Activated naive CD8-positive, alpha-beta T cell treated with anti-CD3 and anti-CD28 coated beads, Interleukin-2, amount 50 U/mL, for 24 hours (primary cell): ENCODE data around the gene RELN.

Experiments
- ATAC-seq: fragments of 150-1000 bp; cut with Tn5 transposase; one replicate; pipeline ENCODE4 v1.10.0; 2021
- DNase-seq: peaks from one replicate; pipeline ENCODE4 v3.0.0; 2021
- H3K27ac Mint-ChIP-seq: one replicate; pipeline ENCODE4 v1.8.0; 2021; ENCODE audit warnings: mild to moderate bottlenecking, mixed read lengths
- H3K27me3 Mint-ChIP-seq: one replicate; pipeline ENCODE4 v1.8.0; 2021; ENCODE audit warnings: mixed read lengths
- H3K36me3 Mint-ChIP-seq: one replicate; pipeline ENCODE4 v1.8.0; 2021; ENCODE audit warnings: low read depth, mixed read lengths
- H3K4me1 Mint-ChIP-seq: one replicate; pipeline ENCODE4 v1.8.0; 2021; ENCODE audit warnings: mixed read lengths
- H3K4me3 Mint-ChIP-seq: one replicate; pipeline ENCODE4 v1.8.0; 2021; ENCODE audit warnings: mild to moderate bottlenecking, moderate library complexity, mixed read lengths
- H3K9me3 Mint-ChIP-seq: one replicate; pipeline ENCODE4 v1.8.0; 2021; ENCODE audit warnings: mixed read lengths

Gene RELN

DNA sequence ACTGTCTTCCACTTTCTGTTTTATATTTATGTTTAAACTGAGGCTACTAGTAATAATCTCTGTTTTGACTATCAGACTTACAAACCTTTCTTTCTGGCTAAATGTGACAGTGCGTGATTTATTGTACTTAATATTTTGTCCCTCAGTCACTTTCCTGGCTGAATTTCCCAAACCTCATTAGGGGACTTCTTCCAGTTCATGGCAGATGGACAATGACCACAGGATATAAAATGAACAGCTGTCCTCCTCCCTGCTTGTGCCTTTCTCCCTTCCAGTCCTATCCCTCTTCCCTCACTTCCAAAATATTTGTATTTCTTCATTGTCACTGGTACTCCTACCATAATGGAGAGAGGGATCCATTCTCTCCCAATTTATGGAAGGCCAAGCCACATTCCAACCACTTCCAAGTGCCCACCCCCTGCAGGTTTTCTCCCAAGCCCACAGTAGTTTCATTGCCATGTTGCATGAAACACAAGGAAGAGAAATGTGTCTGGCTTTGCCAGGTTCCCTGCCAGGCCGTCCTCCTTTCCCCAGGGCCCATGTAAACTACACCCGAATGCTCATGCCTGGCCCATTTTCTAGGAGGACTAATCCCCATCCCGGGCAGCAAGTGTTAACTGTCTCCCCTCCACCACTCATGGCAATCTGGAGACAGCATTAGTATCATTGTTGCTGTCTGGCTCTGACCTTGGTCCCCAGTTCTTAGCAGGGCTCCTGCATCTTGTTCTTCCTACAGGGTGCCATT lies 273.9 kb downstream of the RELN start:
- no peaks in the 10 kb centered on the region for H3K9me3 Mint-ChIP-seq
- no peaks in the 10 kb centered on the region for H3K4me1 Mint-ChIP-seq
- H3K4me3 Mint-ChIP-seq: no peak overlapping the region
- no peak for ATAC-seq
- H3K27me3 Mint-ChIP-seq: no peaks in the 10 kb centered on the region
- H3K27ac Mint-ChIP-seq: no peak overlapping the region
- H3K36me3 Mint-ChIP-seq: no peaks in the 10 kb centered on the region
- no peak for DNase-seq

DNA sequence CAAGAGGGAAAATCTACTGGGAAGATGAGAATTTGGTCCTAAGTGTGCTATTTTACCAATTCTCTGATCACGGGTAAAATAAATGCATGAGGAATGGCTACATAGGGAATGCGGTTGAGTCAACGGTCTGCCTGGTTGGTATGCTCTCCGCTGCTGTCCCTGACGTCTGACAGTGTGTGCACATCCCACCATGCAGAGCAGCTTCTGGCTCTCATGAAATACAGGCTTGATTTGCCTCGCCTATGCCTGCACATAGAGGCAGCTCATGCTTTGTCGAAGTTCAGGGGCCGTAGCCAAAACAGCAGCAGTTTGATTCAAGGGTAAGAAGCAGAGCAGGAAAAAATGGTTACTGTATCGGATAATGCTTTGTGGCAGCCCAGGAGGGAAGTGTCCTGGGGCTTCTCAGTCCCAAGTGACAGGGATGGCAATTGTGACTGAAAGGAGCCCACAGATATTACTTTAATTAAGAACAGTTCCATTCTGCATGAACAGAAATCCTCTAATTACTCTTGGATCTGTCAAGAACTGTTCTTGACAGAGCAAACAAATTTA lies 275.0 kb downstream of the RELN start:
- ATAC-seq: no peak
- DNase-seq: no peak
- H3K4me3 Mint-ChIP-seq: no peak overlapping the region
- H3K9me3 Mint-ChIP-seq: no peaks in the 10 kb centered on the region
- no peaks in the 10 kb centered on the region for H3K27me3 Mint-ChIP-seq
- H3K4me1 Mint-ChIP-seq: no peaks in the 10 kb centered on the region
- H3K27ac Mint-ChIP-seq: no peak overlapping the region
- H3K36me3 Mint-ChIP-seq: no peaks in the 10 kb centered on the region

DNA sequence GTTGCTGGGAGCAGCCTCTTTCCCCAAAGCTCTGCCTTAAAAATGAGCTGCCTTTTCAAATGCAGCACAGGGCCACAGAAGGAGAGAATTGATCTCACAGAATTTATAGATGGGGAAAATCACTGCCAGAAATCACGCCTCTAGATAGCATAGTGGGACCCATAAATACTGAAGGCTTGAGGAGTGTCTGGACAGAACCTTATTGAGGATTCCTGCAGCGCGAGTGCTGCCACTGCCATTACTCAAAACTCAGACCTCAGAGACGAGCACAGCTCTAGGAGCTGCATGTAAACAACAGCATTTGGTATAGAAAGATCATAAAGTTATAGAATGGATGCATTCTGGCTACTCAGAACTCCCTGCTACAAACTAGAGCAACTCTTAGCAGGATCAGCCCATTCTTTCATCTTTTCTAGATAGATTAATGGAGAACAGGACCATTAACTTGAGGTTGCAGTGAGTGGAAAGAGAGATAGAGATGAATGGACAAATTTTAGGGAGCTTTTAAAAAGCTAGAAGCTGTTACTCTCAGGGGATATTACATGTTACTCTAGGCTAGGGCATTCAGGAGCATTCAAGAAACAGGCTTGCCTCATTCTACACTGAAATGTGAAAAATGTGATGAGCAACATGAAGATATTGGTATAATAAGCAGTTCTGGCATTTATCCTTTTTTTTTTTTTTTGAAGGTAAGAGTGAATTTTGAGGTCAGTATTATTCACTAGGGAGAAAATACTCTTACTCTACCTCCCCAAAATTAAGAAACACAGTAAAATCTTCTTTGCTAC lies 276.3 kb downstream of the RELN start:
- no peaks in the 10 kb centered on the region for H3K9me3 Mint-ChIP-seq
- DNase-seq (no peak), ATAC-seq (no peak)
- no peaks in the 10 kb centered on the region for H3K4me1 Mint-ChIP-seq
- H3K27me3 Mint-ChIP-seq: no peaks in the 10 kb centered on the region
- no peak overlapping the region for H3K4me3 Mint-ChIP-seq
- no peaks in the 10 kb centered on the region for H3K36me3 Mint-ChIP-seq
- no peak overlapping the region for H3K27ac Mint-ChIP-seq

DNA sequence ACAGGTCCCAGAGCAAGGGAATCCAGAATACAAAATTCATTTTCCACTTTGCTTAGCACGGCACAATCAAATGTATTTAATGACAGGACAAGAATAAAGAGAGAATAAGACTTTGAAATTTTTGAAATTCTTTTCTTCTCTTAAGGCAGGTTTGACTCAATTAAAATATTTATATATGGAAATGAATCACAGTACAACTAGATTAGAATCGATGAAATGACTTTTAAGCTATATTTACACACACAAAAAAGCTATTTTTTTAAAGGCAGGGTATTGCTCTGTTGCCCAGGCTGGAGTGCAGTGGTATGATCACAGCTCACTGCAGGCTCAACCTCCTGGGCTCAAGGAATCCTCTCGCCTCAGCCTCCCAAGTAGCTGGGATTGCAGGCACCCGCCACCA lies 278.0 kb downstream of the RELN start:
- Mint-ChIP-seq H3K9me3 (no peaks in the 10 kb centered on the region), H3K4me3 (no peak overlapping the region), H3K36me3 (no peaks in the 10 kb centered on the region), H3K4me1 (no peaks in the 10 kb centered on the region), H3K27me3 (no peaks in the 10 kb centered on the region), H3K27ac (no peak overlapping the region)
- DNase-seq: no peak
- no peak for ATAC-seq

DNA sequence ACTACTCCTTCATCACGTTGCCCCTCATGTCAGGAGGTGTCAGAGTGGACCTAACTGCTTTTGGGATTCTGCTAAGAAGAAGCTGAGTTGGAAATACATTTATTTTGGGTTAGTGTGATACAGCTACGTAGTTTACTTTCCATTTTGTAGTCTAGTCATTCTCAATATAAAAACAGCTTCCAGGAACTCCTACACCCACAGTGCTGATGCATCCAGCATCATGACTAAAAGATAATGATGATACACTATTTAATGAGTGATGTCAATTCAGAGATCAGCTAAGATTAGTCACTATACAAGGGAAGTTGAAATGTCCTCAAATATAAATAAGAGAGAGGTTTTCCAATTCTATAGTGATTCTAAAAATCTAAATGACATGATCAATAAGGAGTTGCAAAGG lies 279.2 kb downstream of the RELN start:
- DNase-seq (no peak), ATAC-seq (no peak)
- Mint-ChIP-seq H3K27me3 (no peaks in the 10 kb centered on the region), H3K27ac (no peak overlapping the region), H3K4me3 (no peak overlapping the region), H3K4me1 (no peaks in the 10 kb centered on the region), H3K9me3 (no peaks in the 10 kb centered on the region), H3K36me3 (no peaks in the 10 kb centered on the region)

- no peaks in the 10 kb centered on the region for H3K36me3 Mint-ChIP-seq
- no peak overlapping the region for H3K4me3 Mint-ChIP-seq
- ATAC-seq (no peak), DNase-seq (no peak)
- H3K27ac Mint-ChIP-seq: no peak overlapping the region
- H3K27me3 Mint-ChIP-seq: peaks cover 6% of the 10 kb centered on the region
- no peaks in the 10 kb centered on the region for H3K9me3 Mint-ChIP-seq
- H3K4me1 Mint-ChIP-seq: no peaks in the 10 kb centered on the region
These were observed 282.7 kb downstream of the RELN start for GRCh38 chr7:103706805-103707204.

- DNase-seq (no peak), ATAC-seq (no peak)
- no peaks in the 10 kb centered on the region for H3K36me3 Mint-ChIP-seq
- peaks cover 6% of the 10 kb centered on the region for H3K27me3 Mint-ChIP-seq
- no peak overlapping the region for H3K4me3 Mint-ChIP-seq
- no peaks in the 10 kb centered on the region for H3K4me1 Mint-ChIP-seq
- H3K27ac Mint-ChIP-seq: no peak overlapping the region
- H3K9me3 Mint-ChIP-seq: no peaks in the 10 kb centered on the region
These were observed 283.9 kb downstream of the RELN start for GRCh38 chr7:103705542-103705941.

DNA sequence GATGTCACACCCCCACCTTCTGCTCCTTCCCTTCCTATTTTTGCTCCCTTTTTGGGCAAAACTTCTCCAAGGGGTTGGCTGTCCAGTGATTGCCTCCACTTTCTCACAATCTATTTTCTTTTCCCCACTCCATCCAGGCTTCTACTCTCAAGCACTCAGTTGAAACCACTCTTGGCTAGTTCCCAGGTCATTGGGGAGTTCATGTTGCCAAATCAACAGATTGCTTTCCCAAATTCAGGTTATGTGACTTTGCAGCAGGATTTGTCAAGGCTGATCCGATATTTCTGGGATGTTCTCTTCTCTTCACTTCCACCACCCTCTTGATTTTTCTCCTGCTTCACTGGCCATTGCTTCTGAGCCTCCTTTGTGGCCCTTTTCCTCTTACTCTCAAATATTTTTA lies 284.8 kb downstream of the RELN start:
- peaks cover 6% of the 10 kb centered on the region for H3K27me3 Mint-ChIP-seq
- ATAC-seq: no peak
- H3K4me3 Mint-ChIP-seq: no peak overlapping the region
- no peak for DNase-seq
- no peaks in the 10 kb centered on the region for H3K9me3 Mint-ChIP-seq
- H3K4me1 Mint-ChIP-seq: no peaks in the 10 kb centered on the region
- no peak overlapping the region for H3K27ac Mint-ChIP-seq
- H3K36me3 Mint-ChIP-seq: no peaks in the 10 kb centered on the region

GRCh38 chr7:103702982-103703381 lies 286.5 kb downstream of the RELN start:
- ATAC-seq (no peak), DNase-seq (no peak)
- no peaks in the 10 kb centered on the region for H3K9me3 Mint-ChIP-seq
- no peak overlapping the region for H3K27ac Mint-ChIP-seq
- no peaks in the 10 kb centered on the region for H3K36me3 Mint-ChIP-seq
- H3K4me1 Mint-ChIP-seq: no peaks in the 10 kb centered on the region
- peaks cover 6% of the 10 kb centered on the region for H3K27me3 Mint-ChIP-seq
- no peak overlapping the region for H3K4me3 Mint-ChIP-seq

- peaks cover 6% of the 10 kb centered on the region for H3K27me3 Mint-ChIP-seq
- no peak overlapping the region for H3K4me3 Mint-ChIP-seq
- no peaks in the 10 kb centered on the region for H3K36me3 Mint-ChIP-seq
- no peak for DNase-seq
- H3K27ac Mint-ChIP-seq: no peak overlapping the region
- ATAC-seq: no peak
- no peaks in the 10 kb centered on the region for H3K4me1 Mint-ChIP-seq
- no peaks in the 10 kb centered on the region for H3K9me3 Mint-ChIP-seq
These were observed 287.0 kb downstream of the RELN start for GRCh38 chr7:103702454-103702853.

- no peak for ATAC-seq
- Mint-ChIP-seq H3K4me3 (no peak overlapping the region), H3K27ac (no peak overlapping the region), H3K36me3 (no peaks in the 10 kb centered on the region), H3K9me3 (no peaks in the 10 kb centered on the region), H3K27me3 (peaks cover 3% of the 10 kb centered on the region), H3K4me1 (no peaks in the 10 kb centered on the region)
- no peak for DNase-seq
These were observed 290.4 kb downstream of the RELN start for GRCh38 chr7:103699032-103699431.

DNA sequence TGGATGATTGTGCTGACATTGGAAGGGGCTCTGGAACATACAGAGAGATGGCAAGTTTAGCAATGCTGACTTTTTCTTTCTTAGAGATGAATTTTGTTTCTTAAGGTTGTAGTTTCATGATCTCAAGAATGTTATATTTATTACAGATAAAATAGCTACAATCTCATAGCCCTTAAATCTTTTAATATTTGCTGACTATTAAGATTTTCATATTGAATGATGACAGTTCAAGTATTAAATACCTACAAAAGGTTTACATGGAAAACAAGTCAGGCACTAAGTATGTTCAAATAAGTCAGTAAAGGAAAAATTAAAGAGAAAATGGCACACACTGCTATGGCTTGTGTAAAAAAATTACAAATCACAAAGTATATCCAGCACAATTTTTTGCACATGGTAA lies 291.4 kb downstream of the RELN start:
- DNase-seq: no peak
- Mint-ChIP-seq H3K27ac (no peak overlapping the region), H3K4me1 (no peaks in the 10 kb centered on the region), H3K4me3 (no peak overlapping the region), H3K9me3 (no peaks in the 10 kb centered on the region), H3K36me3 (no peaks in the 10 kb centered on the region), H3K27me3 (peaks cover 3% of the 10 kb centered on the region)
- ATAC-seq: no peak

- no peak for DNase-seq
- ATAC-seq: no peak
- H3K27me3 Mint-ChIP-seq: peaks cover 3% of the 10 kb centered on the region
- H3K36me3 Mint-ChIP-seq: no peaks in the 10 kb centered on the region
- H3K4me1 Mint-ChIP-seq: no peaks in the 10 kb centered on the region
- no peaks in the 10 kb centered on the region for H3K9me3 Mint-ChIP-seq
- no peak overlapping the region for H3K4me3 Mint-ChIP-seq
- H3K27ac Mint-ChIP-seq: no peak overlapping the region
These were observed 293.9 kb downstream of the RELN start for GRCh38 chr7:103695521-103695920.

DNA sequence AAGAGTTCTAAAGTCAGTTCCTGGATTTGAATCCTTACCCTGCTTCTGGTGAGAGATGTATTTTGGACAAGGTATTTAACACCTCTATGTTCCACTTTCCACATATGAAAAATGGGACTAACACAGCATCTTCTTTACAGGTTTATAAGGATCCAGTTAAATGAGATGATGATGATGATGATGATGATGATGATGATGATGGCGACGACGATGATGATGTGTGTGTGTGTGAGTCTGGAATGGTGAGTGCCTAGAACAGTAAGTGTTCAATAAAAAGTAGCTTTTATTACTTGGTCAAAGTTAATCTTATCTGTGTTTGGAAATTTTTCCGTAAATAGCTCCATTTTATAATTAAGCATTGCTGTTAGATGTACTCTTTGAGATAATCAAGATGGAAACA lies 295.2 kb downstream of the RELN start:
- no peaks in the 10 kb centered on the region for H3K9me3 Mint-ChIP-seq
- no peak for ATAC-seq
- H3K4me1 Mint-ChIP-seq: no peaks in the 10 kb centered on the region
- DNase-seq: no peak
- H3K27ac Mint-ChIP-seq: no peak overlapping the region
- peaks cover 3% of the 10 kb centered on the region for H3K27me3 Mint-ChIP-seq
- no peak overlapping the region for H3K4me3 Mint-ChIP-seq
- H3K36me3 Mint-ChIP-seq: no peaks in the 10 kb centered on the region

GRCh38 chr7:103691291-103691690 lies 298.2 kb downstream of the RELN start:
- peaks cover 7% of the 10 kb centered on the region for H3K27me3 Mint-ChIP-seq
- H3K9me3 Mint-ChIP-seq: no peaks in the 10 kb centered on the region
- H3K4me1 Mint-ChIP-seq: no peaks in the 10 kb centered on the region
- no peak for DNase-seq
- no peaks in the 10 kb centered on the region for H3K36me3 Mint-ChIP-seq
- no peak overlapping the region for H3K4me3 Mint-ChIP-seq
- no peak overlapping the region for H3K27ac Mint-ChIP-seq
- ATAC-seq: no peak
